Raji (cell line): ENCODE measurements around the gene PNPO.

Source experiments
- POLR2A ChIP-seq: IDR thresholded peaks from 2 replicates; pipeline ENCODE4 v1.6.1; 2011; ENCODE audit warnings: low read depth, low read length, control low read depth; ENCODE audit not compliant: insufficient read depth

The PNPO gene

DNA sequence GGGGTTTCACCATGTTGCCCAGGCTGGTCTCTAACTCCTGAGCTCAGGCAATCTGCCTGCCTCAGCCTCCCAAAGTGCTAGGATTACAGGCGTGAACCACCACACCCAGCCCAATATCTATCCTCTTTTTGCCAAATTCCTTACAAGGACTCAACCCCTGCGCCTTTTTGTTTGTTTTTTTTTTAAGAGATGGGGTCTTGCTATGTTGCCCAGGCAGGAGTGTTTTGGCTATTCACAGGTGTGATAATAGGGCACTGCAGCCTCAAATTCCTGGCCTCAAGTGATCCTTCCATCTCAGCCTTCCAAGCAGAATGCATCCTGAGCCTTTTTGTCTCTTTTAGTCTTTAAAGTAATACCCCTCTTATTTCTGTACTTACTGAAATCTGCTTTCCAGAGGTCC, 28.3 kb upstream of the PNPO start:
- TF ChIP-seq POLR2A: no peak

- TF ChIP-seq POLR2A: no peak
Measured at GRCh38 chr17:47914306-47914948, 26.9 kb upstream of the PNPO start.

GRCh38 chr17:47915776-47916398, 25.5 kb upstream of the PNPO start:
- no peak for TF ChIP-seq POLR2A

DNA sequence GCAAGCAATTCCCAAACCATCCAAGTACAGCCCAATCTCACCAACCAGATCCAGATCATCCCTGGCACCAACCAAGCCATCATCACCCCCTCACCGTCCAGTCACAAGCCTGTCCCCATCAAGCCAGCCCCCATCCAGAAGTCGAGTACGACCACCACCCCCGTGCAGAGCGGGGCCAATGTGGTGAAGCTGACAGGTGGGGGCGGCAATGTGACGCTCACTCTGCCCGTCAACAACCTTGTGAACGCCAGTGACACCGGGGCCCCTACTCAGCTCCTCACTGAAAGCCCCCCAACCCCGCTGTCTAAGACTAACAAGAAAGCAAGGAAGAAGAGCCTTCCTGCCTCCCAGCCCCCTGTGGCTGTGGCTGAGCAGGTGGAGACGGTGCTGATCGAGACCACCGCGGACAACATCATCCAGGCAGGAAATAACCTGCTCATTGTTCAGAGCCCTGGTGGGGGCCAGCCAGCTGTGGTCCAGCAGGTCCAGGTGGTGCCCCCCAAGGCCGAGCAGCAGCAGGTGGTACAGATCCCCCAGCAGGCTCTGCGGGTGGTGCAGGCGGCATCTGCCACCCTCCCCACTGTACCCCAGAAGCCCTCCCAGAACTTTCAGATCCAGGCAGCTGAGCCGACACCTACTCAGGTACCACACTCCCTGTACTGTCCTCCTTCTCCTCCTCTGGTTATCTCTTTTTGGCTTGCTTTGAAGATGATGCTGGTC, 24.7 kb upstream of the PNPO start:
- no peak for TF ChIP-seq POLR2A

DNA sequence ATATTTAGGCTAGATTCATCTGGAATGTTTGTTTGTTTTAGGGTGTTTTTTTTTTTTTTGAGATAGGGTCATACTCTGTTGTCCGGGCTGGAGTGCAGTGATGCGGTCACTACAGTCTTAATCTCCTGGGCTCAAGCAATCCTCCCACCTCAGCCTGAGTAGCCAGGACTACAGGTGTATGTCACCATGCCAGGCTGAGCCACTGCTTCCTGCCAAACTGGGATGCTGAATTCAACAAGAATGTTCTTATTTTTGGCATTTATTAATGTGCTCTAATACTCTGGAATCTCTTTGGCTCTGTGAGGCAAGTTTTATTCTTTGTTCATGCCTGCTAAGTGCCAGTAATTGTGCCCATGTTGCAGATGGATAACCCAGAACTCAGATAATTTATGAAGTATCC, 23.8 kb upstream of the PNPO start:
- no peak for TF ChIP-seq POLR2A

DNA sequence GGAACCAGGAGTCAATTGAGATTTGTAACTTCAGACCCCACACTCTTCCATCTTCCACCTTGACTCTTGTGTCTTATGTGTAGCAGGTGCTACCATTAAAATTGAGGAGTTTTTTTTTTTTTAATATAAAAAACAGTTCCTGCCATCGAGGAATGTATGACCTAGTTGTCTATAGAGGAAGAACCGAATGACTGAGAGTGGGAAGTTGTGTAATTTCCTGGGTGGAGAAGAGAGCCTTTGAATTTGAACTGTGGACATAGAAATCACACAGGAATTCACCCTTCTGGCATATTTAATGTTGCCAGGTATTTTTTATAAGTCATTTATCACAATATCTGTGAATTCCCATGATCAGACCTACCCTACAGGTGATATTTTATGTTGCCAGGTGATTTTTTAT, 23.4 kb upstream of the PNPO start:
- TF ChIP-seq POLR2A: no peak

- TF ChIP-seq POLR2A: no peak
Measured at GRCh38 chr17:47918991-47919390, 22.4 kb upstream of the PNPO start.

DNA sequence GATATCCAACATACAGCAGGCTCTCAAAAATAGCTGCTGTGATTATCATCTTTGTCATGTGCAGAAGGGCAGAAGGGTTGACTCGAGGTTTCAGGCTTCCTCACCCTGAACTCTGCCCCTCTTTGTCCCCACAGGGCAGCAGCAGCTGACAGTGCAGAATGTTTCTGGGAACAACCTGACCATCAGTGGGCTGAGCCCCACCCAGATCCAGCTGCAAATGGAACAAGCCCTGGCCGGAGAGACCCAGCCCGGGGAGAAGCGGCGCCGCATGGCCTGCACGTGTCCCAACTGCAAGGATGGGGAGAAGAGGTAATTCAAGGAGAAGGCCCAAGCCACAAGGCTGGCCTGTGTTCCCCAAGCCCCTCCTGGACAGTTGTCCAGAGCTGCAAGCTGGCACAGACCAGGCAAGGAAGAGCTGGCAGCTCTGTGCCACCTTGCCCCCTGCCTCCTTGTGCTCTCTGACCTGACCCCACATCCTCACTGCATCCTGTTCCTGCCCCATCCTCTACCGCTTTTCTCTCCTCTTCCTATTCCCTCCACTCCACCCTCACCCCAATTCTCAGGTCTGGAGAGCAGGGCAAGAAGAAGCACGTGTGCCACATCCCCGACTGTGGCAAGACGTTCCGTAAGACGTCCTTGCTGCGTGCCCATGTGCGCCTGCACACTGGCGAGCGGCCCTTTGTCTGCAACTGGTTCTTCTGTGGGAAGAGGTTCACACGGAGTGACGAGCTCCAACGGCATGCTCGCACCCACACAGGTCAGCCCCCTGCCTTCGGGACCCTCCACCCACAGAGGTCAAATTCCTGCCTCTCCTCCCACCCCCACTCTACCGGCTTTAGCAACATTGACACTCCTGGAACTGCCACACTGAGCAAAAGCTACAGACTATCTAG, 16.3 kb upstream of the PNPO start:
- no peak for TF ChIP-seq POLR2A

GRCh38 chr17:47925678-47925988, 15.7 kb upstream of the PNPO start:
- TF ChIP-seq POLR2A: no peak

DNA sequence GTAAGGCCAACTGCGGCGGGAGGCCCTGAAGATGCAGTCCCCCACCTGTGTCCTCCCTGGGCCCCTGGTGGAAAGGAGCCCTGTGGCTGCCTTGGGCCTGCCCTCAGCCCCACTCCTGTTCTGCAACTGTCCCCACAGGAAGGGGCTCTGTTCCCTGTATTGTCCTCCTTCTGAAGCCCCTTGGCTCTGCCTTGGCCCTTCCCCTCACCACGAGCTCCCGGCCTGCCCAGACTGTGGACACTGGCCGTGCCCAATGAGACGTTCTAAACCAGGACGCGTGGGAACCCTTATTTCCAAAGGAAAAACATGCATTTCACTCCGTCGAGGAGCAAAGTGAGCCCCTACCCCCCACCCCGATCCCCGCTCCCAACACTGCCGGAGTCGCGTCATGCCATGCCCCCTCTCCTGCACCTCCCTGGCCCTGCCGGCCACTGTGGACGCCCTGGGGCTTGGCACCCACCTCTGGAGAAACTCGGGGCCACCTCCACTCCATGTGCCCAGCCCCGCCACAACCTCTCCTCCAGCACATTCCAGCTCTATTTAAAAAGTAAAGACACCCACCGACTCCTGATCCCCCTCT, 13.5 kb upstream of the PNPO start:
- no peak for TF ChIP-seq POLR2A

DNA sequence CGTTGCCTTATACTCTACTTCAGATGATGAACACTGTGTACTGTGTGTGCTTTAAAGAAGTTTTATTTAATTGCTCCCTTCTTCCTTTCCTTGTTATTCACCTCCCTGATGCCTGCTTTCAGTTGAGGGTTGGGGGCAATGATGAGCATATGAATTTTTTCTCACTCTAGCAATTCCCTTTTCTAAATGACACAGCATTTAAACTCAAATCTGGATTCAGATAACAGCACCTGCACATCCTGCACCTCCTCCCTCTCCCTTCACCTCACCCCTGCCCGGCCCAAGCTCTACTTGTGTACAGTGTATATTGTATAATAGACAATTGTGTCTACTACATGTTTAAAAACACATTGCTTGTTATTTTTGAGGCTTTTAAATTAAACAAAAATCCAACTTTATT, 13.0 kb upstream of the PNPO start:
- no peak for TF ChIP-seq POLR2A

- no peak for TF ChIP-seq POLR2A
Measured at GRCh38 chr17:47929218-47930000, 12.0 kb upstream of the PNPO start.

DNA sequence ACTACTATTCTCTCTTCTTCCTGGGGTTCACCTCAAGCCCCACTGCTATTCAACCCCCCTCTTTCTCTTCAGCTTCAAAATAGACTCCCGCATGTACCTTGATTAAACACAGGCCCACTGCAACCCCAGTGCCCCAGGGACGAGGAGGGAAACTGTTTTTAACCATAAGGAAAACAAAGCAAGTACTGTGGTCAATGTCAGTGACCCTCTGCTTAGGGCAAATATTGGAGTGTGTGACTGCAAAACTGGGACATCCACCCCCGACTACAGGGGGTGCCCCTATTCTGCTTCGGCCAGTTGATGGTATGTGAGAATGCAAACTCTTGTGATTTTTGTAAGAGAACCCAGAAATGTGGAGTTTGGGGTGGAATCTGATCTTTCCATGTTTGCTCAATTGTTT, 9.5 kb upstream of the PNPO start:
- no peak for TF ChIP-seq POLR2A

GRCh38 chr17:47934856-47935255, 6.5 kb upstream of the PNPO start:
- no peak for TF ChIP-seq POLR2A
